Activated CD4-positive, alpha-beta memory T cell treated with anti-CD3 and anti-CD28 coated beads for 36 hours (primary cell): ENCODE measurements around the gene PLA2G2D. TPM values are rescaled to one million over a fixed set of nuclear protein-coding genes. Genes with fewer than 3 reads are reported as not detected.

Source experiments
- CTCF ChIA-PET: fragments of 350-600 bp; sonication (Branson Sonifier 250); formaldehyde crosslinking; loops from one replicate; lab custom pipeline; 2021; ENCODE audit warnings: antibody characterized with exemption, inconsistent platforms; lab: Charles Lee
- POLR2A ChIA-PET: fragments of 350-600 bp; sonication (Branson Sonifier 250); formaldehyde crosslinking; loops from one replicate; lab custom pipeline; 2021; ENCODE audit warnings: antibody characterized with exemption; lab: Charles Lee
- DNase-seq: peaks from one replicate; pipeline ENCODE4 v3.0.0-alpha.2; 2020
- H3K27ac Mint-ChIP-seq: one replicate; pipeline ENCODE4 v1.8.0; 2021; ENCODE audit warnings: mixed read lengths
- H3K27me3 Mint-ChIP-seq: one replicate; pipeline ENCODE4 v1.8.0; 2021; ENCODE audit warnings: mixed read lengths
- H3K36me3 Mint-ChIP-seq: one replicate; pipeline ENCODE4 v1.8.0; 2021; ENCODE audit warnings: mixed read lengths
- H3K4me1 Mint-ChIP-seq: one replicate; pipeline ENCODE4 v1.8.0; 2021; ENCODE audit warnings: low read depth, mixed read lengths
- H3K4me3 Mint-ChIP-seq: one replicate; pipeline ENCODE4 v1.8.0; 2021; ENCODE audit warnings: mild to moderate bottlenecking, mixed read lengths
- H3K9me3 Mint-ChIP-seq: one replicate; pipeline ENCODE4 v1.8.0; 2021; ENCODE audit warnings: mixed read lengths
- intact Hi-C: fragments of 100-400 bp; cut with micrococcal nuclease; formaldehyde crosslinking; loops from one replicate; pipeline ENCODE4 v1.15.1; 2023
- total RNA-seq, 2 experiments: library from RNA; stranded (reverse); gene quantifications; one replicate each; pipeline ENCODE4 v1.2.3, GENCODE V29; 2021

PLA2G2D gene
- total RNA-seq, 2 experiments from 2014 or later: 0.07 TPM; not detected in 1

DNA sequence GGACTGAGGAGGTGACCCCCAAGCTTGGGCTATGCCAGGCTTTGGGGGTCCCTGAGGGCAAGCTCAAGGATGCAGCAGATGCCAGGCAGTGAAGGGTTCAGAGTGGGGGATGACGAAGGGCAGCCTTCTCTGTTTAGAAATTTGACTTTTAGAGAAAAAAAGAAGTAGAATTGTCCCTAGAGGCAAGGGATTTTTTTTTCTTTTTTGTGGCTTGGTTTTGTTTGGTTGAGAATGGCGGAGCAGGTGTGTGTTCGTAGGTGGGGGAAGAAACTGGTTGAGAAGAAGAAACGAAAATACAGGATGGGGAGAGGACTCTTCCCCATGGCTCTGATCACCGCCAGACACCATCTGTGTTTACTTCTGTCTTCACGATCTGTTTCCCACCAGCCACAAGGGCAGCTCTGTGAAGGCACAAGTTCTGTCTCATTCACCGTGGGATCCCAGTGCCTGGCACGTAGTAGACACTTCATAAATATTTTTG is 41.1 kb downstream of the PLA2G2D start:
- POLR2A ChIA-PET: no interaction called here
- Mint-ChIP-seq H3K36me3 (no peaks in the 10 kb centered on the region), H3K27me3 (peaks cover 34% of the 10 kb centered on the region), H3K4me1 (no peaks in the 10 kb centered on the region), H3K4me3 (no peak overlapping the region), H3K9me3 (no peaks in the 10 kb centered on the region), H3K27ac (no peak overlapping the region)
- intact Hi-C loops: no loop called here
- CTCF ChIA-PET: interaction anchor here (0.7 kb wide), 1 partner anchor 359 kb away, joined by 3 read pairs; no protein-coding TSS in a partner anchor
- no peak for DNase-seq

DNA sequence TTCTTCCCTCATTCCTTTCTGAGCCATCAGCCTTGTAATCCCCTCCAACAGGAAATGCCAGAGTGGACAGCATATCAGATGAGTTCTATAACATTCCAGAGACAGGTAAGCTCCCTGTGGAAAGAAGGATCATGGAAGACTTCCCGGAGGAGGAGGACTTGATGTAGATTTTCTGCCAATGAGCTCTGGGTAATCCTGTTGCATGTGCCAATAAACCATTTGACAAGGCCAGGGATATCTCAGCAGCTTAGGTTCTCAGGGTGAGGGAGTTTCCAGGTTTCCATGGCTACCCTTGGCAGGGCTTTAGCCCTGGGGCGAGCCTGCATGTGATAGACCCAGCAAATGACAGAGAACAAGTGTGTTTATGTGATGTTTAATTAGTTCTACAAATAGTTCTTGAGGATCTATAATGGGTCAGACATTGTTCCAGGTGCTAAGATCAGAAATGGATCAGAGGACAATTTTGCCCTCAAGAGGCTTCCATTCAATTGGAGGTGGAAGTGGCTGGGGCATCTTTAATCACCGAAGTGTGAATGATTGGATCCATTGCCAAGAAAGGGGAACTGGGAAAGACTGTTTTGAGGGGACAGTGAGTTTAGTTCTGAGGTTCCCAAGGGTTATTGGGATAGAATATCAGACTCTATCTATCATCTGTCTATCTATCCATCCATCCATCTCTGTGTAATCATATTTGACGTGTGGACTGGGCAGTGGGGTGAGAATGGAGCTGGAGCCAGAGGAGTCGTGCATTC is 42.5 kb downstream of the PLA2G2D start:
- Mint-ChIP-seq H3K36me3 (no peaks in the 10 kb centered on the region), H3K27ac (no peak overlapping the region), H3K9me3 (no peaks in the 10 kb centered on the region), H3K27me3 (peaks cover 34% of the 10 kb centered on the region), H3K4me3 (no peak overlapping the region), H3K4me1 (no peaks in the 10 kb centered on the region)
- POLR2A ChIA-PET: no interaction called here
- DNase-seq: no peak
- CTCF ChIA-PET: no interaction called here
- intact Hi-C loops: no loop called here

DNA sequence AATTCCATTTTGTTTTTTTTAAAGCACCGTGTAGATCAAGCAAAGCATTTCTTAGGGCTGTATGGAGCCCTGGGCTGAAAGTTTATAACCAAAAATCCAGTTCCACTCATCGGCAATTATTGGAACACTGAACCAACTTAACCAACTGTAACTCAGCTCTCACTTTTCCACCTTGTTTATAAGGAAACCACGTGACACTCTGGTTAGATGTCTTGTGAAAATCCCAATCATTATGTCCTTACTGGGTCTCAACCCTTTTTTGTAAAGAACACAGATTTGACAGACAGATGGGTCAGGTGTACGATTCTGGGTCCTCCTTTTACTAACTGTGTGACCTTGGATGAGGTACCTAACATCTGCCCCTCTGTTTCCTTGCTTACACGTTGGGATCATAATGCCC is 43.1 kb downstream of the PLA2G2D start:
- CTCF ChIA-PET: no interaction called here
- no peak for DNase-seq
- Mint-ChIP-seq H3K4me3 (no peak overlapping the region), H3K27me3 (peaks cover 31% of the 10 kb centered on the region), H3K27ac (no peak overlapping the region), H3K4me1 (no peaks in the 10 kb centered on the region), H3K9me3 (no peaks in the 10 kb centered on the region), H3K36me3 (no peaks in the 10 kb centered on the region)
- intact Hi-C loops: no loop called here
- POLR2A ChIA-PET: no interaction called here

DNA sequence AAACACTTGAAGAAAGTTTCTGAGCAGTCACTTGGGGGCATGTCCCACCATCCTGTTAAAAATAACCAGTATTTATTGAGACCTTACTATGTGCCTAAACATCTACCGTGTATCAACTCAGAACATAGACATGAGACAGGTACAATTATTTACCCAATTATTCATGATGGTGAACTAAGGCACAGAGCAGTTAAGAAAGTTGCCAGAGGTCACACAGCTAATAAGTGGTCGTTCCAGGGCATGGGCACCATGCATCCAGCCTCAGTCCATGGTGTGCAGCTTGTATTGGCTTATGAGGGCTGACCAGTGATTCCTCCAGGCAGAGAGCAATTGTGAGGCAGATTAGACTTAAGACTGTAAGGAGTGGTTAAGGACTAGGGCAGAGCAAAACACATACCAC is 44.0 kb downstream of the PLA2G2D start:
- intact Hi-C loops: no loop called here
- no peaks in the 10 kb centered on the region for H3K9me3 Mint-ChIP-seq

DNA sequence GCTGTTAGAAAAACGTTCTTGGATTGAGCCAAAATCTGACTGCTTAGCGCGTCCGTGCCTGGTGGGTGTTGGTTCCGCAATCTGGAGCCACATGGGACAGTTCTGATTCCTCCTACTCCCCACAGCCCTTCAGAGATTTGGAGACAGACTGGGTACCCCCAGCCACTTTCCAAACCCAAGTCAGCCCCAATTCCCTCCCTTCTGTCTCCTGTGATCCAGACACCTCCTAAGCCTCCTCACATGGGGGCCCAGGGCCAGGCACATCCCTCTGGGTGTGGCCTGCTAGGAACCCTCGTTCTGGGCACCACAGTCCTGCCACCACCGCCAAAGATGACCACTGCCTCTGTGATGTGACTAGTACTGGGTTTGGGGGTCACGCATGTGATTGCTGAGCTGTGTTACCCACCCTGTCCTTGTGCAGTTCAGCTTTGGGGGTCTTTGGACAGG is 44.6 kb downstream of the PLA2G2D start:
- ChIA-PET POLR2A (interaction anchor here (0.5 kb wide), 1 partner anchor 144 kb away, joined by 3 read pairs; no protein-coding TSS in a partner anchor), CTCF (no interaction called here)
- no peaks in the 10 kb centered on the region for H3K36me3 Mint-ChIP-seq
- H3K9me3 Mint-ChIP-seq: no peaks in the 10 kb centered on the region
- peaks cover 24% of the 10 kb centered on the region for H3K27me3 Mint-ChIP-seq
- DNase-seq: no peak
- no peak overlapping the region for H3K27ac Mint-ChIP-seq
- no peak overlapping the region for H3K4me3 Mint-ChIP-seq
- H3K4me1 Mint-ChIP-seq: no peaks in the 10 kb centered on the region
- intact Hi-C loops: no loop called here

More for the DNA sequence above, 44.0 kb downstream of the PLA2G2D start:
- DNase-seq: no peak
- Mint-ChIP-seq H3K27ac (no peak overlapping the region), H3K4me3 (no peak overlapping the region), H3K4me1 (no peaks in the 10 kb centered on the region), H3K27me3 (peaks cover 24% of the 10 kb centered on the region), H3K36me3 (no peaks in the 10 kb centered on the region)
- POLR2A ChIA-PET: no interaction called here
- CTCF ChIA-PET: no interaction called here

DNA sequence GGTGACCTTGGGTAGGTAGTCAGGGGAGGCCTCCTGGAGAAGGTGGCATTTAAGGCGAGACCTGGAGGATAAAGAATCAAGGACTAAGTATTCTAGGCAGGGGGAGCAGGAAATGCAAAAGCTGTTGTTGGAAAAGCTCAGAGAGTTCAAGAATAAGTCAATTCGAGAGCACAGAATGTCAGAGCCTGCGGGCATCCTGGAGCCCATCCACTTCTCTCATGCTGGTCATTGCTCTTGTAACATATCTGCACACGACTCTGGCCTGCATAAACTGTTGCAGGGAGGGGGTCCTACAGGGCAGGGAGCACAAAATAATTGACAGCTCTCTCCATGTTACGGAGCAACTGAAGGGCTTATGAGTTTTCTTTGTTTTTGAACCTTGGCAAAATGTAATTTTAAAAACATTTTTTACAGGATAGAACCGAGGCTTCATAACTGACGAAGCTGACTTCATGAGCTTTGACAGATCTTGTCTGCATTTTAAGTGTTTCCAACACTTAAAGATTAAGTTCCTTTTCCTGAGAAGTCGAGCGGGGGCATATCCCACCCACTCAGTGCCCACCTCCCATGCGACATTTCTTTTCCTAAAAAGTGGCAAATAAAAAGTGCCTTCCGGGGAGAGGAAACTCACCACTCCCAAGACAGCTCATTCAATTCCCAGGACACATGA is 45.1 kb downstream of the PLA2G2D start:
- Mint-ChIP-seq H3K9me3 (no peaks in the 10 kb centered on the region), H3K27me3 (peaks cover 22% of the 10 kb centered on the region), H3K4me1 (no peaks in the 10 kb centered on the region), H3K27ac (no peak overlapping the region), H3K36me3 (no peaks in the 10 kb centered on the region), H3K4me3 (no peak overlapping the region)
- intact Hi-C loops: no loop called here
- CTCF ChIA-PET: no interaction called here
- POLR2A ChIA-PET: interaction anchor here (0.5 kb wide), 1 partner anchor 145 kb away, joined by 3 read pairs; no protein-coding TSS in a partner anchor
- DNase-seq: no peak

DNA sequence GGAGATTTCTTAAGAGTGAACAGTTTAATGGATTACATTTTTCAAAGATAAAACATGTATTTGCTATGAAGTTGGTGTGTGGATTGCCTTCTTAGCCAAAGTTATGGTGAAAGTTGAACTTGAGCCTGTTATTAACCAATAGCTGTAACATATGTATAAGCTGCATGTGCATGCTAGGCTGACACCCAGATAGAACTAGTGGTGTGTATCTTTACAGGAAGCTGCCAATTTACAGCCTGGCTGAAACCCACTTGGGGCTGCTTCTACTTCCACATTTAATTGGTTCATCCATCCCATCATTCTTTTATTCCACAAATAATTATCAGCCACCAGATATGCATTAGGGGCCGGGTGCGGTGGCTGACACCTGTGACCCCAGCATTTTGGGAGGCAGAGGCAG is 46.1 kb downstream of the PLA2G2D start:
- Mint-ChIP-seq H3K4me3 (no peak overlapping the region), H3K27ac (no peak overlapping the region), H3K4me1 (no peaks in the 10 kb centered on the region), H3K27me3 (peaks cover 15% of the 10 kb centered on the region), H3K36me3 (no peaks in the 10 kb centered on the region), H3K9me3 (no peaks in the 10 kb centered on the region)
- intact Hi-C loops: no loop called here
- ChIA-PET CTCF (no interaction called here), POLR2A (no interaction called here)
- DNase-seq: no peak

DNA sequence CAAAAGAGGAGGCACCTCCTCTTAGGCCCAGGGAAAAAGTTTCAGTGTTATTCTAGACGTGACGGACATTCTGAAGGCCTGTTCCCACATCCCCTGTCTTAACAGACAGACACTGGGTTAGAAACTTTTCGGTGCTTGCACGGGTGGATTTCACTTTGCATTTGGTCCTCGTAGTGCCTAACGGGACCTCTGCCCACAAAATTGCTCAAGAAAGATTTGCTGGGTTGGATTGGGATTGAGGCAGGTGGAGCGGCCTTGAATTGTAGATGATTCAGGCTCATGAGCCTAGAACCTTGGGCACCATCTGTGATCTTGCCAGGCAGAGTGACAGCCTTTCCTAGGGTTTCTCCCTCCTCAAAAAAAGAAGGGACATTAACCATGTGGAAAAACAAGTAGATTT is 46.6 kb downstream of the PLA2G2D start:
- H3K27ac Mint-ChIP-seq: no peak overlapping the region
- POLR2A ChIA-PET: no interaction called here

DNA sequence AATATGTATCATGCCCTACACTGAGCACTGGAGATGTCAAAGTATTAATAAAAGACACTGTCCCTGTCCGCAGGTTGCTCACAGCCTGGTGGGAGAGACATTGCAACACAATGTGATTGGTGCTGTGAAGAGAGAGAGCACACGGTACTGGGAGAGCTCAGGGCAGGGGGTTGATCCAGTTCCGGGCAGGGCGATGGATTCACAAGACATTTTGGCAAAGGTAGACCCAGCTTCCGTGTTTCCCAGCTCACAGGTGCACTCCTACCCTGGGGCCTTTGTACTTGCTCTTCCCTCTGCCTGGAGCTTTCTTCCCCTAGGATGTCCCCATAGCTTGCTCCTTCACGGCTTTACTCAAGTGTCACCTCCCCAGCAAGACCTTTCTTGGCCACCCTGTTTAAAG is 47.9 kb downstream of the PLA2G2D start:
- peaks cover 4% of the 10 kb centered on the region for H3K27me3 Mint-ChIP-seq
- no peak overlapping the region for H3K27ac Mint-ChIP-seq
- DNase-seq: no peak
- H3K9me3 Mint-ChIP-seq: no peaks in the 10 kb centered on the region
- CTCF ChIA-PET: interaction anchor here (0.7 kb wide), 1 partner anchor 145 kb away, joined by 3 read pairs; no protein-coding TSS in a partner anchor
- H3K36me3 Mint-ChIP-seq: no peaks in the 10 kb centered on the region
- H3K4me1 Mint-ChIP-seq: no peaks in the 10 kb centered on the region
- POLR2A ChIA-PET: no interaction called here
- intact Hi-C loops: no loop called here
- no peak overlapping the region for H3K4me3 Mint-ChIP-seq

More for the DNA sequence above, 46.6 kb downstream of the PLA2G2D start:
- Mint-ChIP-seq H3K9me3 (no peaks in the 10 kb centered on the region), H3K4me1 (no peaks in the 10 kb centered on the region), H3K27me3 (peaks cover 12% of the 10 kb centered on the region), H3K36me3 (no peaks in the 10 kb centered on the region), H3K4me3 (no peak overlapping the region)
- CTCF ChIA-PET: no interaction called here
- DNase-seq: no peak
- intact Hi-C loops: no loop called here

DNA sequence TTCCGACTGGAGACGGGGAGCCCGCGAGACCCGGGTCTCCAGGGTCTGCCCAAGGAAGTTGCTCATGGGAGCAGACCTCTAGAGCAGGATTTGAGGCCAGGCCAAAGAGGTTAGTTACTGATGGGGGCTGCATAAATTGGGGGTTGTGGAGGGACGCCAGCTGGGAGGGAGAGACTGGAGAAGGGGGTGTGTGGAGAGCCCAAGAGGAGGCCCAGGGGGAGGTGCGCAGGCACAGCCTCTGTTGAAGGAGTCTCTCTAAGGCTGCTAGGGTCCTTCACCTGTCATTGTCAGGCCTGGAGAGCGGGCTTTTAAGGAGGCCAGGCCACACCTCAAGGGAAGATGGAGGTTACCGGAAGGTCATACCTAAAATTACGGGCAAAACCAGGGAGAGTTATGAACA is 49.0 kb downstream of the PLA2G2D start:
- no peak for DNase-seq
- no peak overlapping the region for H3K4me3 Mint-ChIP-seq
- H3K27ac Mint-ChIP-seq: no peak overlapping the region
- ChIA-PET POLR2A (no interaction called here), CTCF (no interaction called here)
- H3K9me3 Mint-ChIP-seq: no peaks in the 10 kb centered on the region
- no peaks in the 10 kb centered on the region for H3K36me3 Mint-ChIP-seq
- H3K4me1 Mint-ChIP-seq: no peaks in the 10 kb centered on the region
- H3K27me3 Mint-ChIP-seq: peaks cover 4% of the 10 kb centered on the region
- intact Hi-C loops: no loop called here

DNA sequence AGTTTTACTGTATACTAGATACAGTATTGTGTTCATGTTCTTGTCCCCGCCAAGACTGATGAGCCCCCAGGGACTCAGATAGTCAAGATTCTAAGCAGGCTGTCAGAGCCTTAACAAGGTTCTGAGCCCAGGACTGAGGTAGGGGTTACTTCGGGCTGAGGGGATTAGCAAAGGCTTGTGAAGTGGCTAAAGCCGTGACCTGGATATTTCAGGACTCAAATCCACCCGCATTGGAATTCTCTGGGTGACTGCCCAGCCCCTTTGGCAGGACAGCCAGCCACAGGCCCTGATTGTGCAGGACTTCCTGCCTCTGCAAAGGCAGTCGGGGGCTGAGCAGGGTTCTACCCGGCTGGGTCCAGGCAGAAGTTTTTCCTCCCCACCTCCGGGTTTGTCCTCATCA is 49.5 kb downstream of the PLA2G2D start, which contains the start of gene PLA2G5:
PLA2G5 (plus strand) TSS at position 321 of the 400 bp plus-strand sequence. CDS start 14,637 bp downstream, outside the sequence.
- Mint-ChIP-seq H3K4me3 (no peak within 1 kb of the TSS), H3K27ac (no peak within 1 kb of the TSS), H3K9me3 (no peaks in the 10 kb centered on the region), H3K36me3 (no peaks in the 10 kb centered on the region), H3K4me1 (no peaks in the 10 kb centered on the region), H3K27me3 (peaks cover 4% of the 10 kb centered on the region)
- ChIA-PET CTCF (no interaction called here), POLR2A (no interaction called here)
- intact Hi-C loops: no loop called here
- no peak for DNase-seq

DNA sequence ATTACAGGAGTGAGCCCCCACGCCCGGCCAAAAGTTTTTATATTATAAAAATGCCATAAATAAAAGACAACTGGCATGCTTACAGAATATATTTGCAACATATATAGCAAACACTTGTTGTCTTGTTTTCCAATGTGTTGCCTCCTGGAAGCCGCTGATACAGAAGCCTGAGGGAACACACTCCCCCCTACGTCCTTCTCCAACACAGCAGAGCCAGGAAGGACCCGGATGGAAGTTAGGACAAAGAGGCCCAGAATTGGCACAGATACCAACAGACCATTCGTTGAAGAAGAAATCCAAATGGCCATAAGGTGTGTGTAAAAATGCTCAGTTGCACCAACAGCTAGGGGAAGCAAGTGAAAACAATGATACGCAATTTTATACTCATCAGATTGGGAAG is 50.6 kb downstream of the PLA2G2D start:
- CTCF ChIA-PET: no interaction called here
- intact Hi-C loops: no loop called here

More for the DNA sequence above, 50.6 kb downstream of the PLA2G2D start:
- POLR2A ChIA-PET: no interaction called here
- no peak overlapping the region for H3K27ac Mint-ChIP-seq
- peaks cover 4% of the 10 kb centered on the region for H3K27me3 Mint-ChIP-seq
- no peak for DNase-seq
- no peaks in the 10 kb centered on the region for H3K36me3 Mint-ChIP-seq
- H3K9me3 Mint-ChIP-seq: no peaks in the 10 kb centered on the region
- H3K4me3 Mint-ChIP-seq: no peak overlapping the region
- no peaks in the 10 kb centered on the region for H3K4me1 Mint-ChIP-seq
